ENCODE results near the gene RIN2. TPM values are rescaled to one million over a fixed set of nuclear protein-coding genes. Genes with fewer than 3 reads are reported as not detected.

The RIN2 gene
- total RNA-seq, 4 donors from 2014 or later, result 71.3 to 116 (median 91.8) TPM

DNA sequence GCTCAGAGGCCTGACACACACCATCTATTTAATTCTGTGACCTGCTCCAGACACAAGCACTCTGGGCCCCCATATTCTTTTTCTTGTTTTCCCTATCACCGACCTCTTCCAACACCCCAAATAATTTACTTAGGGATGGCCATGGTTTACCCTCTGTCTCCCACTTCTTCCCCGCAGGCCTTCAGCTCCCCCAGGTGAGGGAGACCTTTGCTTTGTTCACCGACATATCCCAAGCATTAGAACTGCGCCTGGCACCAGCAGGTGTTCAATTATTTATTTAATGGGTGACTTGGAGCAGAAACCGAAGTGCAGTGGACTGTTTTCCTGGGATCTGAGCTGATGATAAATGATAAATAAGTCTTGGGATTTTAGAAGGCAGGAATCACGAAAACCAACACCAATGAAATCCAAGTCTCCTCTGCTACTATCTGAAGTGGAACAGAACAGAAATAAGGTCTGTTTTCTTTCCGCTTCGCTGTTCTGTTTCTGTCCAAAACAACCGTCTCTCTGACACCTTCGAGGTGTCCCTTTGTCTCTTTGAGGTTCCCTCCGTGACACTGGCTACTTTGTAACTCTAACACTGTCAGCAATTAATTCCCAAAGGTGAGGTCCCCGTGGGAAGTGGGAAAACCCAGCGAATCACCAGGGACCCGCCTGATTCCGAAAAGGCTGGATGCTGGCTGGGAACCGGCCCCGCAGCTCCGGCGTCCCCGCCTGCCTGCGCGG is 1.1 kb upstream of the RIN2 start:
- TF ChIP-seq CTCF (IDR thresholded peaks at IDR 0.05; ENCODE audit: low read depth), result no peak

GRCh38 chr20:19757487-19758132 is 448 bp upstream of the RIN2 start:
- TF ChIP-seq CTCF (IDR thresholded peaks at IDR 0.05; ENCODE audit: low read depth), result no peak

DNA sequence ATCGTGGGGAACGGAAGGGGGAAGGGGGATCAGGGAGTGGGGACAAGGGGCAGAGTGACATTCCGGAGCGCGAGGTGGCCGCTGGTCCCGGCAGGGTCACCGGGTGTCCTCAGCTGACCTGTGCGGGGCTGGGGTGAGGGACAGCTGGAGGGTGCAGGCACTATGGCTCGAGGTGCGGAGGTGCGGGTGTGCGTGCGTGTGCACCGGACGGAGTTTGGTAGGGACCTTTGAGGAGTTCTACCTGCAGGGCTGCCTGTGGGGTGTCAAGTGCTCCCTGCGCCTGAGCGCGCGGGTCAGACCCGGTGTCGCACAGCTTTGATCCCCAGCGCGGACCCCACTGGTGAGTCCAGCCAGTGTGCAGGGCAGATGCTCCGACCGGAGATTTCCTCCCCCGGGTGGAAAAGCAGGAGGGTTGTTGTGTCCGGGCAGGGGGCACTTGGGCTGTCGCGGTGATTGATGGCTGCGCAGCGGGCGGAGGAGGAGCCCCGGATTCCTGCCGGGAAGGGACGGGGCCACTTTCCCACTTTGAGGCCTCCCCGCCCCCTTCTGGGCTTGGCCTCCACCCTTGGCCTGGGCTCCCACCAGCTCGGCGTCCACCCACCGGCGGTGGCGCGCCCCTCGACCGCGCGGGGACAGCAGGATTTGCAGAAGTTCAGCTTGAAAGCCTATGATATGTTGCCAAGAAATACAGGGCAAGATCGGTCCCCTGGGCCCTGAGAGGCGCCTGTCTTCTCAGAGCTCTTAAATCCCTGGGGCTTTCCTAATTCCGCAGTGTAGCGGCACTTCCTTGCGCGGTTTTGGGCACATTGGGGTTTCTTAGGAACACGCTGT is 658 bp downstream of the RIN2 start:
- no peak for TF ChIP-seq CTCF (IDR thresholded peaks at IDR 0.05; ENCODE audit: low read depth)

DNA sequence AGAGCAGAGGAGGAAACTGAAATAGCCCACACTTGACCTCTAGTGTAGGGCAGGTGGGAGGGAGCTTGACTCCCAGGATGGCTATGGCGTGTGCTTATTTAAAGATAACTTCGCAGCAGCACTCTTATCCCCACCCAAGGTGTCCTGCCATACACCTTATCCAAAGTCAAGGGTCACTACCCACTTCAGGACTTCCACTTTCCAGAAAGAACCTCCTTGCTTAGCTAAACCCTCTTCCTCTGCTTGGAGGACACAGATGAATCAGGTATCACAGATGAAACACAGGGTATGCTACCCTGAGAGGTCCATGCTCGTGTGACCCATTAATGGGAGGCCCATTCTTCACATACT is 2.3 kb downstream of the RIN2 start:
- no peak for TF ChIP-seq CTCF (IDR thresholded peaks at IDR 0.05; ENCODE audit: low read depth)

GRCh38 chr20:19761326-19761725 is 3.3 kb downstream of the RIN2 start:
- TF ChIP-seq CTCF (IDR thresholded peaks at IDR 0.05; ENCODE audit: low read depth), result no peak

GRCh38 chr20:19761841-19762240 is 3.8 kb downstream of the RIN2 start:
- no peak for TF ChIP-seq CTCF (IDR thresholded peaks at IDR 0.05; ENCODE audit: low read depth)

DNA sequence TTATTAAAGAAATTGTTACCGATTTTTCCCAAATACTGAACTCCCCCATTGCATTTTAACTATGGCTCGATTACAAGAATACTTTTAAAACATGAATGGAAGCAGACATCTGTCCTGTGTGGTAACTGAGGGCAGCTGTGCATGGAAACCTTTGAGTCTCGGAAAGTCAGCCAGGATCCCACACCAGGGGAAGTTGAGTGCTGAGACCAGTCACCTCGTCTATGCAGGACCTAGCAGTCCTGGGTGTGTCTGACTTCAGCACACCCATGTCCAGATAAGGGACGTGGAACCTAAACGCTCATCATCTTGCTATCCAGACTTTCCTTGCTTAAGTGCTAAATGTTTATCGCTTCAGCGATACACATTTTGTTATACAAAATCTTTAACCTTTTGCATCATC is 6.1 kb downstream of the RIN2 start:
- no peak for TF ChIP-seq CTCF (IDR thresholded peaks at IDR 0.05; ENCODE audit: low read depth)

Measured in subcutaneous adipose tissue (tissue), 4 donors.